GM08714 (cell line): ENCODE data around the gene UNK.

Experiments used
- H3K4me3 ChIP-seq: fragments of 200-500 bp; sonication (Bioruptor generic); 2 replicates; pipeline ENCODE4 v1.5.1; 2014; ENCODE audit warnings: mild to moderate bottlenecking, low read length, inconsistent platforms
- ZNF274 ChIP-seq: IDR thresholded peaks from 2 replicates; pipeline ENCODE4 v1.6.1; 2012; ENCODE audit warnings: mild to moderate bottlenecking, low read depth, low read length

Gene UNK

GRCh38 chr17:75824050-75824552, 39.5 kb downstream of the UNK start:
- TF ChIP-seq ZNF274: no peak
- H3K4me3 ChIP-seq: no peak overlapping the region

- H3K4me3 ChIP-seq: no peak overlapping the region
Observed at GRCh38 chr17:75824666-75825065, 40.1 kb downstream of the UNK start.

GRCh38 chr17:75825149-75825552, 40.5 kb downstream of the UNK start:
- H3K4me3 ChIP-seq: no peak overlapping the region
- TF ChIP-seq ZNF274: no peak

More at GRCh38 chr17:75824666-75825065, 40.1 kb downstream of the UNK start:
- TF ChIP-seq ZNF274: no peak

- TF ChIP-seq ZNF274: no peak
- no peak overlapping the region for H3K4me3 ChIP-seq
Observed at GRCh38 chr17:75825748-75826370, 41.3 kb downstream of the UNK start.

- TF ChIP-seq ZNF274: no peak
- H3K4me3 ChIP-seq: no peak overlapping the region
Observed at GRCh38 chr17:75826561-75827307, 42.1 kb downstream of the UNK start.

- no peak overlapping the region for H3K4me3 ChIP-seq
- no peak for TF ChIP-seq ZNF274
Observed at GRCh38 chr17:75827308-75828075, 42.9 kb downstream of the UNK start.

- TF ChIP-seq ZNF274: no peak
- no peak overlapping the region for H3K4me3 ChIP-seq
Observed at GRCh38 chr17:75828076-75828400, 43.4 kb downstream of the UNK start.

GRCh38 chr17:75828741-75829140, 44.1 kb downstream of the UNK start:
- TF ChIP-seq ZNF274: no peak

GRCh38 chr17:75829747-75830146, 45.1 kb downstream of the UNK start:
- no peak overlapping the region for H3K4me3 ChIP-seq
- no peak for TF ChIP-seq ZNF274

More at GRCh38 chr17:75828741-75829140, 44.1 kb downstream of the UNK start:
- H3K4me3 ChIP-seq: no peak overlapping the region

GRCh38 chr17:75830164-75831031, 45.8 kb downstream of the UNK start:
- TF ChIP-seq ZNF274: no peak
- H3K4me3 ChIP-seq: no peak overlapping the region

GRCh38 chr17:75831032-75831571, 46.5 kb downstream of the UNK start:
- no peak for TF ChIP-seq ZNF274
- no peak overlapping the region for H3K4me3 ChIP-seq

GRCh38 chr17:75832164-75832651, 47.6 kb downstream of the UNK start:
- TF ChIP-seq ZNF274: no peak
- H3K4me3 ChIP-seq: no peak overlapping the region

GRCh38 chr17:75832652-75833400, 48.2 kb downstream of the UNK start:
- no peak overlapping the region for H3K4me3 ChIP-seq
- no peak for TF ChIP-seq ZNF274
